ENCODE data around the gene MARVELD1. TPM values are rescaled to one million over a fixed set of nuclear protein-coding genes. Genes with fewer than 3 reads are reported as not detected.

Gene MARVELD1
- total and polyA plus RNA-seq, 2 of the 13 experiments (the other 11 are each of a cell fraction or from before 2014, with no cell fraction given) = not detected

DNA sequence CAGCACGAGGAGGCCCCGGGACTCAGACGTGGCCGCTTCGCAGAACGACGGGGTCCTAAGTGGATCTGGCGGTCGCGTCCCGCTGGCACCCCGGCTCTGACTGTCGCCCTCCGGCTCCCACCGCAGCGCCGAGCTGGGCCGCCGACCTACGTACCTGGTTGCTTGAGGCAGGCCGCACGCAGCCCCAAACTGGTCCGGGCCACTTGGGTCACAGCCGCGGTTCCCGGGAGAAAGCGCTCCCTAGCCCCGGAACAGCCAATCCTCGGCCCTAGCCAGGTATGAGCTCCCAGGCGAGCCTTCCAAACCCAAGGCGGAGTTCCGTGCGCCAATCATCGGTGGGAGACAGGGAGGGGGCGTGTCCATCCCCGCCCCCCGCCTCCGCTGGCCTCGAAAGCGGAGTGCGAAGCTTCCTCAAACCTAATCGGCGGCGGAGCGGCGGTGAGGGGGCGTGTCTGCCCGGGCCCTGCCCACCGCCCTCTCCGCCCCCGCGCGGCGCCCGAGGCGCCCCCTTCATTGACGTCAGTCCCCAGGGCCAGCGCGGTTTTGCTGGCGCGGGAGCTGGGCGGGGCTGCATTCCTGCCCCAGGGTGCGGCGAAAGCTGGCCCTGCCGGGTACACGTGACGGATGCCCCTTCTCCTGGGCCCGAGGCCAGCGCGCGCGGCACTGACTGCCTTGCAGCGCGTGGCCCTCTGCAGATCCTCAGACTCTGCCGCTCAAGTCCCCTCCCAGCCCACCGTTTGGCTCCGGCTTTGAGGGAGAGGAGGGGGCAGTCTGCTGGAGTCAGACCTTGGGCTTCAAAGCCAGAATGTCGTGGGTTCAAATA lies 26.4 kb upstream of the MARVELD1 start, which contains the start of gene AVPI1 (continued):
- TF ChIP-seq, protein P1, sequence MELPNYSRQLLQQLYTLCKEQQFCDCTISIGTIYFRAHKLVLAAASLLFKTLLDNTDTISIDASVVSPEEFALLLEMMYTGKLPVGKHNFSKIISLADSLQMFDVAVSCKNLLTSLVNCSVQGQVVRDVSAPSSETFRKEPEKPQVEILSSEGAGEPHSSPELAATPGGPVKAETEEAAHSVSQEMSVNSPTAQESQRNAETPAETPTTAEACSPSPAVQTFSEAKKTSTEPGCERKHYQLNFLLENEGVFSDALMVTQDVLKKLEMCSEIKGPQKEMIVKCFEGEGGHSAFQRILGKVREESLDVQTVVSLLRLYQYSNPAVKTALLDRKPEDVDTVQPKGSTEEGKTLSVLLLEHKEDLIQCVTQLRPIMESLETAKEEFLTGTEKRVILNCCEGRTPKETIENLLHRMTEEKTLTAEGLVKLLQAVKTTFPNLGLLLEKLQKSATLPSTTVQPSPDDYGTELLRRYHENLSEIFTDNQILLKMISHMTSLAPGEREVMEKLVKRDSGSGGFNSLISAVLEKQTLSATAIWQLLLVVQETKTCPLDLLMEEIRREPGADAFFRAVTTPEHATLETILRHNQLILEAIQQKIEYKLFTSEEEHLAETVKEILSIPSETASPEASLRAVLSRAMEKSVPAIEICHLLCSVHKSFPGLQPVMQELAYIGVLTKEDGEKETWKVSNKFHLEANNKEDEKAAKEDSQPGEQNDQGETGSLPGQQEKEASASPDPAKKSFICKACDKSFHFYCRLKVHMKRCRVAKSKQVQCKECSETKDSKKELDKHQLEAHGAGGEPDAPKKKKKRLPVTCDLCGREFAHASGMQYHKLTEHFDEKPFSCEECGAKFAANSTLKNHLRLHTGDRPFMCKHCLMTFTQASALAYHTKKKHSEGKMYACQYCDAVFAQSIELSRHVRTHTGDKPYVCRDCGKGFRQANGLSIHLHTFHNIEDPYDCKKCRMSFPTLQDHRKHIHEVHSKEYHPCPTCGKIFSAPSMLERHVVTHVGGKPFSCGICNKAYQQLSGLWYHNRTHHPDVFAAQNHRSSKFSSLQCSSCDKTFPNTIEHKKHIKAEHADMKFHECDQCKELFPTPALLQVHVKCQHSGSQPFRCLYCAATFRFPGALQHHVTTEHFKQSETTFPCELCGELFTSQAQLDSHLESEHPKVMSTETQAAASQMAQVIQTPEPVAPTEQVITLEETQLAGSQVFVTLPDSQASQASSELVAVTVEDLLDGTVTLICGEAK (IDR thresholded peaks at IDR 0.05) = no peak
- TF ChIP-seq, protein P1 (CRISPR knock-in tag; IDR thresholded peaks at IDR 0.05) = peak; percentile 48; the same call in 1 of the 2 replicates
- TF ChIP-seq ZNF12 (CRISPR knock-in tag; IDR thresholded peaks at IDR 0.05) (peak; percentile 35; the same call in 1 of the 2 replicates), RELA (CRISPR knock-in tag; IDR thresholded peaks at IDR 0.05) (no peak; the same call in 1 of the 2 replicates), DMAP1 (CRISPR knock-in tag; IDR thresholded peaks at IDR 0.05) (peak; percentile 87; the same call in 1 of the 2 replicates), ZNF781 (CRISPR knock-in tag; IDR thresholded peaks at IDR 0.05; ENCODE audit: borderline replicate concordance, not compliant biosample characterization) (peak; percentile 75), ZNF589 (CRISPR knock-in tag; conservative IDR thresholded peaks at IDR 0.05) (peak; percentile 91), MZF1 (CRISPR knock-in tag; IDR thresholded peaks at IDR 0.05; ENCODE audit: borderline replicate concordance) (no peak), GMEB2 (CRISPR knock-in tag; IDR thresholded peaks at IDR 0.05; ENCODE audit: low read depth) (no peak), WIZ (CRISPR knock-in tag; IDR thresholded peaks at IDR 0.05) (peak; percentile 87; the same call in 1 of the 2 replicates), ZSCAN21 (CRISPR knock-in tag; IDR thresholded peaks at IDR 0.05; ENCODE audit: borderline replicate concordance) (peak; percentile 82; the same call in 1 of the 2 replicates), ZFP90 (CRISPR knock-in tag; IDR thresholded peaks at IDR 0.05; ENCODE audit: borderline replicate concordance) (peak; percentile 34; the same call in 1 of the 2 replicates), ZNF552 (CRISPR knock-in tag; IDR thresholded peaks at IDR 0.05; ENCODE audit: borderline replicate concordance) (peak; percentile 76; the same call in 1 of the 2 replicates)
- TF ChIP-seq, protein P2, sequence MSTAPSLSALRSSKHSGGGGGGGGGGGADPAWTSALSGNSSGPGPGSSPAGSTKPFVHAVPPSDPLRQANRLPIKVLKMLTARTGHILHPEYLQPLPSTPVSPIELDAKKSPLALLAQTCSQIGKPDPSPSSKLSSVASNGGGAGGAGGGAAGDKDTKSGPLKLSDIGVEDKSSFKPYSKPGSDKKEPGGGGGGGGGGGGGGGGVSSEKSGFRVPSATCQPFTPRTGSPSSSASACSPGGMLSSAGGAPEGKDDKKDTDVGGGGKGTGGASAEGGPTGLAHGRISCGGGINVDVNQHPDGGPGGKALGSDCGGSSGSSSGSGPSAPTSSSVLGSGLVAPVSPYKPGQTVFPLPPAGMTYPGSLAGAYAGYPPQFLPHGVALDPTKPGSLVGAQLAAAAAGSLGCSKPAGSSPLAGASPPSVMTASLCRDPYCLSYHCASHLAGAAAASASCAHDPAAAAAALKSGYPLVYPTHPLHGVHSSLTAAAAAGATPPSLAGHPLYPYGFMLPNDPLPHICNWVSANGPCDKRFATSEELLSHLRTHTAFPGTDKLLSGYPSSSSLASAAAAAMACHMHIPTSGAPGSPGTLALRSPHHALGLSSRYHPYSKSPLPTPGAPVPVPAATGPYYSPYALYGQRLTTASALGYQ (CRISPR knock-in tag; IDR thresholded peaks at IDR 0.05) = peak; percentile 85

Measured in HepG2 (cell line).